ENCODE data around the gene GHR.

GHR gene

DNA sequence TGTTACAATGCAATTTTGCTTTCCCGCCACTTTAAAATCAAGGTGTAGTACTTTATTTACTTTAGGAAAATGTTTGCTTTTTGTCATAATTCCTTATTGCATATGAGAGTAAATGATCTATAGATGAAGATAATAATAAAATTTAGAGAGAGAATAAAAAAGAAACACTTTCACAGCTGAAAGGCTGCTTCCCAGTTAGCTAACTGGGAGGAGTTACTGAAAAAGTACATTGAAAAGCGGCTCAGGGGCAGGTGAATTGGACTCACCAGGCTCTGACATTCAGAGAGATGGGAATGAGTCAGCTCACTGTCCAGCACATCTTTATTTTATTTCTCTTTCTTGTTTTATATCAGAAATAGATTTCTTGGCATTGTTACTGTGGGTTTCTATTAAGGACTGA lies 201.7 kb downstream of the GHR start:
- Histone ChIP-seq H3K27ac (no peak overlapping the region), H3K4me3 (ENCODE audit: low read depth in 1 of 2, low read length in 1 of 2) (no peak overlapping the region), H3K36me3 (no peaks in the 10 kb centered on the region), H3K4me1 (ENCODE audit: control insufficient read depth in 1 of 2, insufficient read depth in 1 of 2, low read depth in 1 of 2, low read length in 1 of 2) (peaks cover 0 to 15% of the 10 kb centered on the region in 2 experiments), H3K27me3 (no peaks in the 10 kb centered on the region), H3K9me3 (no peaks in the 10 kb centered on the region)
- TF ChIP-seq, protein P1, sequence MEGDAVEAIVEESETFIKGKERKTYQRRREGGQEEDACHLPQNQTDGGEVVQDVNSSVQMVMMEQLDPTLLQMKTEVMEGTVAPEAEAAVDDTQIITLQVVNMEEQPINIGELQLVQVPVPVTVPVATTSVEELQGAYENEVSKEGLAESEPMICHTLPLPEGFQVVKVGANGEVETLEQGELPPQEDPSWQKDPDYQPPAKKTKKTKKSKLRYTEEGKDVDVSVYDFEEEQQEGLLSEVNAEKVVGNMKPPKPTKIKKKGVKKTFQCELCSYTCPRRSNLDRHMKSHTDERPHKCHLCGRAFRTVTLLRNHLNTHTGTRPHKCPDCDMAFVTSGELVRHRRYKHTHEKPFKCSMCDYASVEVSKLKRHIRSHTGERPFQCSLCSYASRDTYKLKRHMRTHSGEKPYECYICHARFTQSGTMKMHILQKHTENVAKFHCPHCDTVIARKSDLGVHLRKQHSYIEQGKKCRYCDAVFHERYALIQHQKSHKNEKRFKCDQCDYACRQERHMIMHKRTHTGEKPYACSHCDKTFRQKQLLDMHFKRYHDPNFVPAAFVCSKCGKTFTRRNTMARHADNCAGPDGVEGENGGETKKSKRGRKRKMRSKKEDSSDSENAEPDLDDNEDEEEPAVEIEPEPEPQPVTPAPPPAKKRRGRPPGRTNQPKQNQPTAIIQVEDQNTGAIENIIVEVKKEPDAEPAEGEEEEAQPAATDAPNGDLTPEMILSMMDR (IDR thresholded peaks at IDR 0.05): no peak

DNA sequence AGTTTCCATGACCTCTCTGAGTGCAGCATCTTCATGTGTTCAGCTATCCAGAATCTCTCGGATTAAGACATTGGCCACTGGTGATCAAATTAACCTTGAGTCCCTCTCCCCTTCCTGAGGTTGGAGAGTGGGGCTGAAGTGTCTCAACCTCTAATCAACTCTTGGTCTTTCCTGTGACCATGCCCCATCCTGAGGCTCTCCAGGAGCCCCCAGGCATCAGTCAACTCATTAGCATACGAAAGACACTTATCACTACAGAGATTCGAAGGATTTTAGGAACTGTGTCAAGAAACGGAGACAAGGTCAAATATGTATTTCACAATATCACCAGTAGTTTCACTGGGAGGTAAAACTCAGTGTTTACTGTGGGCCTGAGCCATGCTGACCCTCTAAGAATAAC lies 203.2 kb downstream of the GHR start:
- Histone ChIP-seq H3K9me3 (no peaks in the 10 kb centered on the region), H3K36me3 (no peaks in the 10 kb centered on the region), H3K27me3 (no peaks in the 10 kb centered on the region), H3K27ac (no peak overlapping the region), H3K4me1 (ENCODE audit: control insufficient read depth in 1 of 2, insufficient read depth in 1 of 2, low read depth in 1 of 2, low read length in 1 of 2) (peaks cover 3 to 18% of the 10 kb centered on the region in 2 experiments), H3K4me3 (ENCODE audit: low read depth in 1 of 2, low read length in 1 of 2) (no peak overlapping the region)
- TF ChIP-seq, protein P1 (IDR thresholded peaks at IDR 0.05): no peak

DNA sequence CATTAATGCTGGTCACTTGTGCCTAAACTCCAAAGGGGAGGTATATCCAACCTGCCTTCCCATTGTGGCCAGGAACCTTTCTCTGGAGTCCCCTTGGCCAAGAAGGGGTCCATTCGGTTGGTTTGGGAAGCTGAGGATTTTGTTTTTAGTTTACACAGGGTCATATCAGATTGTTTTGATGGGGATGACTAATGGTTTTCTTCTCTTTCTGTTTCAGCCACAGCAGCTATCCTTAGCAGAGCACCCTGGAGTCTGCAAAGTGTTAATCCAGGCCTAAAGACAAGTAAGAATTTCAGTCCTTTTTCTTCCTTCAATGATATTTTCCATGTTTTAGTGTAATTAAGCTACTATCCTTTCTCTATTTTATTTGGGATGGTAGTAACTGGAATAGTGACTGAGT lies 205.6 kb downstream of the GHR start:
- Histone ChIP-seq H3K9me3 (no peaks in the 10 kb centered on the region), H3K36me3 (no peaks in the 10 kb centered on the region), H3K4me1 (ENCODE audit: control insufficient read depth in 1 of 2, insufficient read depth in 1 of 2, low read depth in 1 of 2, low read length in 1 of 2) (peaks cover 3 to 11% of the 10 kb centered on the region in 2 experiments), H3K27me3 (no peaks in the 10 kb centered on the region), H3K27ac (no peak overlapping the region), H3K4me3 (ENCODE audit: low read depth in 1 of 2, low read length in 1 of 2) (no peak overlapping the region)
- TF ChIP-seq, protein P1 (IDR thresholded peaks at IDR 0.05): no peak

DNA sequence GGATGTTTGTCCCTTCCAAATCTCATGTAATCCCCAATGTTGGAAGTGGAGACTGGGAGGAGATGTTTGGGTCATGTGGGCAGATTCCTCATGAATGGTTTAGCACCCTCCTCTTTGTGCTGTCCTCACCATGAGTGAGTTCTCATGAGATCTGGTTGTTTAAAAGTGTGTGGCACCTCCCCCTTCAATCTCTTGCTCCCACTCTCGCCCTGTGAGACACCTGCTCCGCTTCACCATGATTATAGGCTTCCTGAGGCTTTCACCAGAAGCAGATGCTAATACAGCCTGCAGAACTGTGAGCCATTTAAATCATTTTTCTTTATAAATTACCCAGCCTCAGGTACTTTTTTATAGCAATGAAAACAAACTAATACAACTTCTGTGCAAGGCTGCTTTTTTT lies 206.0 kb downstream of the GHR start:
- Histone ChIP-seq H3K4me3 (ENCODE audit: low read depth in 1 of 2, low read length in 1 of 2) (no peak overlapping the region), H3K4me1 (ENCODE audit: control insufficient read depth in 1 of 2, insufficient read depth in 1 of 2, low read depth in 1 of 2, low read length in 1 of 2) (peaks cover 3 to 11% of the 10 kb centered on the region in 2 experiments), H3K36me3 (no peaks in the 10 kb centered on the region), H3K27ac (no peak overlapping the region), H3K27me3 (no peaks in the 10 kb centered on the region), H3K9me3 (no peaks in the 10 kb centered on the region)
- TF ChIP-seq, protein P1 (IDR thresholded peaks at IDR 0.05): no peak

DNA sequence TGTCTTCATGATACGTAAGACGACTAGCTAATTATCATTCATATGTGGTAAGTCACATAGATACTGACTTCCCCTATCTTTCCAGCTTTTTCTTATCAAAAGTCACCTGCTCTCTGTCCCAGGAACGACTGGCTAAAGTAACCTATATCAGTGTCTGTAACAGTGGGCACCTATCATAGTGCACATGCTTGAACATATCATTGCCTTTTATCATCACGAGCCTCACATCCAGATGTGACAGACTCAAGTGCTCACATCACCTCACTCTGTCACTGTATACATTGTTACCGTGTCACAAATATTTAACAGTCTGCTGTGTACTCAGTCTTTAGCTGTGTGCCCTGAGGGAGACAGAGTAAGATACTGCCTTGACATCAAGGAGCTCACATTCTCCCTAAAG lies 208.0 kb downstream of the GHR start:
- Histone ChIP-seq H3K4me1 (ENCODE audit: control insufficient read depth in 1 of 2, insufficient read depth in 1 of 2, low read depth in 1 of 2, low read length in 1 of 2) (peaks cover 3 to 11% of the 10 kb centered on the region in 2 experiments), H3K9me3 (no peaks in the 10 kb centered on the region), H3K27me3 (no peaks in the 10 kb centered on the region), H3K4me3 (ENCODE audit: low read depth in 1 of 2, low read length in 1 of 2) (no peak overlapping the region), H3K36me3 (no peaks in the 10 kb centered on the region), H3K27ac (no peak overlapping the region)
- TF ChIP-seq, protein P1 (IDR thresholded peaks at IDR 0.05): no peak
